HG03571 (cell line): ENCODE data around the gene MILR1.
"Not testable (repeated sequence)": the region's sequence is repeated elsewhere in the genome, so short reads cannot be mapped to it uniquely, and the experiment has no call there.

Experiments used
- ATAC-seq: cut with Tn5 transposase; IDR thresholded peaks from one replicate; pipeline ENCODE4 v1.9.1; 2021; ENCODE audit not compliant: unreplicated experiment

Gene MILR1

DNA sequence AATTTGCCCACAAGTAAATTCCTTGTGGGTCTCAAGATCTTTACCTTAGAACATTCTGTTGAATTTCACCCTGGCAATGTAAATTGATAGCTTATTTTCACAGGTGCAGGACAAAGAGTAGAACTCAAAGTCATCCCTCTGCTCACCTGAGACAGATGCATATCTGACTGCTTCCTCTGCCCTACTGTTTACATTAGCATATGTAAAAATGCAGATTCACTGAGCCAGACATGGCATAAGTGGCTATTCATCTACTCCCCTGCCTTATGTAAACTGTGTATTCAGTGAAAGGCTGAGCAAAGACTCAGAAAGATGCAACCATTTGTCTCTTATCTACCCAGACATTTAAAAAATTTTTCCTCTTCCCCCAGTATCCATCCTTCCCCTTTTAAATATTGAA, 22.3 kb upstream of the MILR1 start:
- ATAC-seq: no peak

GRCh38 chr17:64428406-64428805, 20.5 kb upstream of the MILR1 start:
- no peak for ATAC-seq

DNA sequence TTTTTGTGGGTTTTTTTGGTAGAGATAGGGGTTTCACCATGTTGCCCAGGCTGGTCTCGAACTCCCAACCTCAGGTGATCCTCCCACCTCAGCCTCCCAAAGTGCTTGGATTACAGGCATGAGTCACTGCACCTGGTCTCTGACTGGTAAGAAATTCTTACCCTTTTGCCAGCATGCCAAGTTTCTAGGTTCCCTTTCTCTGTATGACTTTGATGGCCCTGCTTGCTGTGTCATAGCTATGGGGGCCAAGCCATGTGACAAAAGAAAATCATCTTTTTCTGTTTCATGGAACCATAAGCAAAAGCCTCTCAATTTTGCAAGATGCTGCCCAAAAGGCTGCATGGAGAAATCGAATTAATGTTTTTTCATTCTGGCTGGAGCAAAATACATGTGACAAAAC, 18.9 kb upstream of the MILR1 start:
- ATAC-seq: not testable (repeated sequence)

DNA sequence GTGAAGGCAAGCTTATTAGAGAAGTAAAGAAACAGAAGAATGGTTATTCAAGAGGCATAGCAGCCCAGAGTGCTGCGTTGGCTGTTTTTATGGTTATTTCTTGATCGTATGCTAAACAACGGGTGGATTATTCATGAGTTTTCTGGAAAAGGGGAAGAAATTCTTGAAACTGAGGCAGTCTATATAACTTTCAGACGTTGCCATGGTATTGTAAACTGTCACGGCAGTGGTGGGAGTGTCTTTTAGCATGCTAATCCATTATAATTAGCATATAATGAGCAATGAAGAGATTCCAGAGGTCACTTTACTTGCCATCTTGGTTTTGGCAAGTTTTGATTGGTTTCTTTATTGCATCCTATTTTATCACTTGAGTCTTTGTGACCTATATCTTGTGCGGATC, 17.4 kb upstream of the MILR1 start:
- no peak for ATAC-seq

DNA sequence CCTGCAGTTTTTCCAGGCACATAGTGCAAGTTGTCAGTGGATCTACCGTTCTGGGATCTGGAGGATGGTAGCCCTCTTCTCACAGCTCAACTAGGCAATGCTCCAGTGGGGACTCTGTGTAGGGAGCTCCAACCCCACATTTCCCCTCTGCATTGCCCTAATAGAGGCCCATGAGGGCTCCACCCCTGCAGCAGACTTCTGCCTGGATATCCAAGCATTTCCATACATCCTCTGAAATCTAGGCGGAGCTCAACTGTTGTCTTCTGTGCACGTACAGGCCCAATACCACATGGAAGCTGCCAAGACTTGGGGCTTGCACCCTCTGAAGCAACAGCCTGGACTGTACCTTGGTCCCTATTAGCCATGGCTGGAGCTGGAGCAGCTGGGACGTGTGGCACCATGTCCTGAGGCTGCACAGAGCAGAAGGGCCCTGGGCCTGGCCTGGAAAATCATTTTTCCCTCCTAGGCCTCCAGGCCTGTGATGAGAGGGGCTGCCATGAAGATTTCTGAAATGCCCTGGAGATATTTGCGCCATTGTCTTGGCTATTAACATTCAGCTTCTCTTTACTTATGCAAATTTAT, 10.9 kb upstream of the MILR1 start:
- ATAC-seq: no peak

DNA sequence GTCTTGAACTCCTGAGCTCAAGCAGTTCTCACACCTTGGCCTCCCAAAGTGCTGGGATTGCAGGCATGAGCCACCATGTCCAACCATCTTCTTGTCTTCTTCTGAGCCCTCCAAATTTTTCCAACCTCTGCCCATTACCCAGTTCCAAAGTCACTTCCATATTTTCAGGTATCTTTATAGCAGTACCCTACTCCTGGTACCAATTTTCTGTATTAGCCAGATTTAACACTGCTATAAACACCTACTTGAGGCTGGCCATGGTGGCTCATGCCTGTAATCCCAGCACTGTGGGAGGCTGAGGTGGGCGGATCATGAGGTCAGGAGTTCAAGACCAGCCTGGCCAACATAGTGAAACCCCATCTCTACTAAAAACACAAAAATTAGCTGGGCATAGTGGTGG, 9.4 kb upstream of the MILR1 start:
- ATAC-seq: not testable (repeated sequence)

DNA sequence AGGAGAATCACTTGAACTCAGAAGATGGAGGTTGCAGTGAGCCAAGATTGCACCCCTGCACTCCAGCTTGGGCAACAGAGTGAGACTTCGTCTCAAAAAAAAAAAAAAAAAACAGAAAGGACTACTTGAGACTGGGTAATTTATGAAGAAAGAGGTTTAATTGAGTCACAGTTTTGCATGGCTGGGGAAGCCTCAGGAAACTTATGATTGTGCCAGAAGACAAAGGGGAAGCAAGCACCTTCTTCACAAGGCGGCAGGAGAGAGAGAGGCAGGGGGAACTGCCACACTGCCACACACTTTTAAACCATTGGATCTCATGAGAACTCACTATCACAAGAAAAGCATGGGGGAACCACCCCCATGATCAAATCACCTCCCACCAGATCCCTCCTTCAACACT, 9.0 kb upstream of the MILR1 start:
- no peak for ATAC-seq

GRCh38 chr17:64441772-64442540, 7.0 kb upstream of the MILR1 start:
- ATAC-seq: no peak

DNA sequence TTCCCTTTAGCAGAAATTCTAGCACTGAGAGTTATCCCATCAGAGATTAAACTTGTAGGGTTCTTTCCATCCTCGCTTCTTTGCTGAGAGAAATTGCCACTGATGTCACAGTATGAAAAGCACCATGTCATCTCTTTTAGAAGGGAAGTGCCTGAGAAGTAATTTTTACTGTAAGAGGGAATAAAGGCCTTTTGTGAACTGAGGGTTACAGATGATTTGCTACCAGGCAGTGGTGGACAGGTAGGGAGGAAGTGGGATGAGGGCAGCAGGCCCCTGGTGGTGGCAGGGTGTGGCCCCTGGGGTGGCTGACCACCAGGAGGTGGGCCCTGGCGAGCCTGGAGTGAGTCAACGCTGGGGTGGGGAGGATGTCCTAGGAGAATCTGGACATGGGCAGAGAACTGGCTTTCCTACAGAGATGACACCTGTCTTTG, 6.4 kb upstream of the MILR1 start:
- ATAC-seq: no peak

- no peak for ATAC-seq
Observed at GRCh38 chr17:64443086-64443760, 5.7 kb upstream of the MILR1 start.

DNA sequence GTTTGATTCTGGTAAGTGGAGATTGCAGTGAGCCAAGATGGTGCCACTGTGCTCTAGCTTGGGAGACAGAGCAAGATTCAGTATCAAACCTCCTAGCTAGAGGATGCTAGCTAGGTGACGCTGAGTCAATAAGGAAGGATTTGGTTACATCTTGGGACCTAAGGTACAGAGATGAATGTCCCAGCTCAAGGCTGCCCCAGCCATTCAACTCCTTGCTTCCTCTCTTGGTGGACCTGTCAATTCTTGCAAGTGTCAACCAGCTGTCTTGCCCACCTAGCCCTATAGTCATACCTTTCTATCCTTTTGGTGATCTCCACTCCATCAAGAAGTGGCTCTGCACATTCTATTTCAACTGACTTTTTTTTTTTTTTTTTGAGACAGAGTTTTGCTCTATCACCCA, 1.4 kb upstream of the MILR1 start:
- ATAC-seq: no peak

DNA sequence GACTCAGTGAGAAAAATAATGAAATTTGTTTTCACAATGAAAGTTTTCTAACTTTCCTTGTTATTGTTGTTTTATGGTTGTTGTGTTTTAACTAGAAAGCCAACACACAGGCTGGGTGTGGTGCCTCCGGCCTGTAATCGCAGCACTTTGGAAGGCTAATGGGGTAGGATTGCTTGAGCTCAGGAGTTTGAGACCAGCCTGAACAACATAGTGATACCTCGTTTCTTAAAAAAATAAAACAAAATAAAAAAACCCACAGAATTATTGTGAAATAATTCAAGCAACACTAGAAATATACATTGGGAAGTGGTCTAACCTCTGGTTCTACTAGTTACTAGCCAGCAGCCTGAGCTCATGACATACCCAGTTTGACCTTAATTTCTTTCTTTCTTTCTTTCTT, 630 bp downstream of the MILR1 start:
- no peak for ATAC-seq

GRCh38 chr17:64455993-64456885, 7.3 kb downstream of the MILR1 start:
- ATAC-seq: peak; percentile 62

GRCh38 chr17:64457156-64457555, 8.2 kb downstream of the MILR1 start:
- no peak for ATAC-seq

GRCh38 chr17:64458756-64459155, 9.8 kb downstream of the MILR1 start:
- ATAC-seq: no peak

GRCh38 chr17:64459284-64459747, 10.4 kb downstream of the MILR1 start:
- ATAC-seq: no peak

DNA sequence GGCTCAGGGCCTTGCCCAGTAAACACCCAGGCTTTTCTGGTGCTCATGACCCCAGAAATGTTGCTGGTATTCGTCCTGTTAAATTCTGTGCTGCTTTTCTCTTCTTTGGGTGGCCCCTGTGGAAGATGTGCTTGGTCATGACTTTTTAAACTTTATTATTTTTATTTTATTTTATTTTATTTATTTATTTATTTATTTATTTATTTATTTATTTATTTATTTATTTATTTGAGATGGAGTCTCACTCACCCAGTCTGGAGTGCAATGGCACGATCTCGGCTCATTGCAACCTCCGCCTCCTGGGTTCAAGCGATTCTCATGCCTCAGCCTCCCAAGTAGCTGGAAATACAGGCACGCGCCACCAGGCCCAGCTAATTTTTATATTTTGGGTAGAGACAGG, 10.9 kb downstream of the MILR1 start:
- not testable (repeated sequence) for ATAC-seq

DNA sequence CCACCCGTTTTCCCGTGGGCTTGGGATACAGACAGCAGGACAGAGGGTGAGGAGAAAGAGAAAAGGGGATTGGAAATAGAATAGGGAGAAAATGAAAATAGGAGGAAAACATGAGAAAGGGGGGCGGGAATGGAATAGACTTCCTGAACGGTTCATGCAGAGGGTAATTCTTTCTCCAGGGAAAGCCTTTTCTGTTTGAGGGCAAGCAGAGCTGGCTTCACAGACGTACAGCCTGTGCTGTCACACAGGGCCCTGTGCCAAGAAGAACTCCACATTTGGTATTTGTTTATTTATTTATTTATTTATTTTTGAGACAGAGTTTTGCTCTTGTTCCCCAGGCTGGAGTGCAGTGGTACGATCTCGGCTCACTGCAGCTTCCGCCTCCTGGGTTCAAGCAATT, 12.0 kb downstream of the MILR1 start:
- no peak for ATAC-seq

DNA sequence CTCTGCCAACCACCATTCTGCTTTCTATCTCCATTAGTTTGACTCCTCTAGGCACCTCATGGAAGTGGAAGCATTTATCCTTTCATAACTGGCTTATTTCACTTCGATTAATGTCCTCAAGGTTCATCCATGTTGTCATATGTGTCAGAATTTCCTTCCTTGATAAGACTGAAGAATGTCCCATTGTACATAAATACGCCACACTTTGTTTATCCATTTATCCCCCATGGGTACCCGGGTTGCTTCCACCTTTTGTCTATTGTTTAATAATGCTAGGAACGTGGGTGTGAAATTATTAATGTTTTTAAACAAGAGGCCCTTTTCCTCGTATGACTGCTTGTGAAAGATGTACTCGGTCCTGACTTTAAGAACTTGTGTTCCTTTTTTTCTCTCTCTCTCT, 12.9 kb downstream of the MILR1 start:
- ATAC-seq: no peak

DNA sequence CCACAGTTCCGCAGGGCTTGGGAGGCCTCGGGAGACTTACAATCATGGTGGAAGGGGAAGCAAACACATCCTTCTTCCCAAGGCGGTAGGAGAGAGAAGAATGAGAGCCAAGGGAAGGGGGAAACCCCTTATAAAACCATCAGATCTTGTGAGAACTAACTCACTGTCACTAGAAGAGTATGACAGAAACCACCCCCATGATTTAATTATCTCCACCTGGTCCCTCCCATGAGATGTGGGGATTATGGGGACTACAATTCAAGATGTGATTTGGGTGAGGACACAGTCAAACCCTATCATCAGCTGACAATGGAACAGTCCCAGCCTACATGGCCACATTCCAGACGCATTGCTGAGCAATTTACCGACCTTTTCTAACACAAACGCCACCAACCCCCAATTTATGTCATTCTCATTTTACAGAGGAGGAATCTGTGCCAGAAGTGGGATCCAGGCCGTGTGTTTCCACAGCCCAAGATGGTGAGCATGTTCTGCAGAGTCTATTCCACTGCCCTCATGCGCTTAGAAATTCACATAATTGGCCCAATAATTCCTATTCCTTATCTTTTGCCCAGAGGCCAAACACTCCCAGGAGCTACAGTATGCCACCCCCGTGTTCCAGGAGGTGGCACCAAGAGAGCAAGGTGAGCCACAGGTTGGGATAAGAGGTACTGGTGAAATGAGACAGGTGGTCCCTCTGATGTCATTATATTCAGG, 17.3 kb downstream of the MILR1 start:
- no peak for ATAC-seq

GRCh38 chr17:64466834-64467233, 17.9 kb downstream of the MILR1 start:
- ATAC-seq: not testable (repeated sequence)
